Stimulated activated CD8-positive, alpha-beta memory T cell treated with anti-CD3 and anti-CD28 coated beads, Interleukin-7, amount 100 ng/mL, for 48 hours (primary cell): ENCODE data around the gene ARFIP1.

Source experiments
- DNase-seq, 2 donors: peaks; one replicate each; pipeline ENCODE4 v3.0.0-alpha.2; 2020; ENCODE audit warnings: low read depth in 1 of 2; ENCODE audit errors: extremely low read depth in 1 of 2

The ARFIP1 gene

DNA sequence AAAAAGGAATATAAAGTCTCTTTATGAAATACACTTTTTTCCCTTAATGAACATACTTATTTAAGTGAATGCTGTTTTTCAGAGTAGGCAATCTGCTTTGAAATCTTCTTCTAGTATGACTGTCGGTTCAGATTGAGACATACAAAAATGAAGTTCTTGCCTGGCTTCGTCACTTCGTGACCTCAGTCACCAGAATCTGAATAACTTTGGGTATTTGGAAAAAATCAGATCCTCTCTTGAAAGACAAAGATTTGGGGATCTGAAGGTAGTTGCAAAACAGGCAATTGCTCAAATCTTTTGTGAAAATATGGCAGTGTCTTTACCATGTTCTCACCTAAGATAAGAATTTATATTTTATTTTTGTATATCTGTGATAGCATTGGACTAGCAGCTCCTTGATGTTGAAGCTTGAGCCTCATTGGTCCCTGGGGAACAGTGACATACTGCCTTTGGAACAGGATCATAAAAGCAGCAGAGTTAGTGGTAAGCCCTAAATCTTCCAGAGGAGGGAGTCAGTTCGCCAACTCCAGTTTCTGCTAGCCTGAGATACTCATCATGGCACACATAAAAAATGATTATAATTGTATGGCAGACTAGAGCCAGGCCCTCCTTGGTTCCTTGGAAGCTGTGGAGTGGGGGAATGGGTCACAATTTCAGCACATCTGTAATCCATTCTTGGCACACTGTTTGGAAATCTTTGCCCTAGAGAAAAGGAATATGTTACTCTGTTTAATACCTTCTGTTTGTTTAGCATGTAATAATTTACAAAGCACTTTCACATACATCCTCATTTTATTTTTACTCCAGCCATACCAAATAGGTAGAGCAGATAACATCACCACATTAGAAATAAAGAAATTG, 5.0 kb downstream of the ARFIP1 start:
- no peak for DNase-seq

- DNase-seq = no peak
Measured at GRCh38 chr4:152785639-152786615, 6.2 kb downstream of the ARFIP1 start.

DNA sequence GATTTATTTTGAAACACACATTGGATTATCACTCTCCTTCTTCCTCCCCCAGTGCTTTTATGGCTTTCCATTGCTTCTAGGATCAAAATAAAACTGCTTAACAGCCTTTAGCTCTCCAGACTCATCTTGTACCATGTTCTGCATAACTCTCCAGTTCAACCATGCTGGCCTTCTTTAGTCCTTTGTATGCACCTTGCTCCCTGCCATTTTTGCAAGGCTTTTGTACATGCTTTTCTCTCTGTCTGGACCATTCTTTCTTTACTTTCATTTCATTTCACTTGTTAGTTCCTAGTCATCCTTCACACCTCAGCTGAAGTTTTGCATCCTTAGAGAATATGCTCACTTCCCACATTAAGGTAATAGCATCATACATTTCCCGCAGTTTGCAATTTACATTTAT, 6.9 kb downstream of the ARFIP1 start:
- DNase-seq = no peak

GRCh38 chr4:152795891-152796290, 16.1 kb downstream of the ARFIP1 start:
- DNase-seq = no peak

DNA sequence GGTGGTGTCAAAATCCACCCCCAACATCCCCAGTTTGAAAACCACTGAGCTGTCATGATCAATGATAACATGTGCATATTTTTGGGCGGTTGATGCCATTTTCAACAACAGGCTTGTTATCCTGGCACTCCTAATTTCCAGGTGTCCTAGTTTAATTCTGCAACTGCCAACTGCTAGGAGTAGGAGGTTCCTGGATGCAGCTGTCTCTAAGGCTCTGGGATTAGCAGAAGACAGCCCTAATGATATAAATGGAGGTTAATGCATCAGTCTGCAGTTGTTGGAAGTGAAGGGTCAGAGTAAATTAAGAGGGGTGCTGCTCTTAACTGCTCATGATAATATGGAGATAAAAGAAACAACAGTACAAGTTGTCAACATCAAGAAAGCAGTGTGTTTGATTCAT, 23.8 kb downstream of the ARFIP1 start:
- no peak for DNase-seq

GRCh38 chr4:152805071-152805650, 25.4 kb downstream of the ARFIP1 start:
- no peak for DNase-seq

GRCh38 chr4:152805818-152806217, 26.1 kb downstream of the ARFIP1 start:
- DNase-seq = no peak

DNA sequence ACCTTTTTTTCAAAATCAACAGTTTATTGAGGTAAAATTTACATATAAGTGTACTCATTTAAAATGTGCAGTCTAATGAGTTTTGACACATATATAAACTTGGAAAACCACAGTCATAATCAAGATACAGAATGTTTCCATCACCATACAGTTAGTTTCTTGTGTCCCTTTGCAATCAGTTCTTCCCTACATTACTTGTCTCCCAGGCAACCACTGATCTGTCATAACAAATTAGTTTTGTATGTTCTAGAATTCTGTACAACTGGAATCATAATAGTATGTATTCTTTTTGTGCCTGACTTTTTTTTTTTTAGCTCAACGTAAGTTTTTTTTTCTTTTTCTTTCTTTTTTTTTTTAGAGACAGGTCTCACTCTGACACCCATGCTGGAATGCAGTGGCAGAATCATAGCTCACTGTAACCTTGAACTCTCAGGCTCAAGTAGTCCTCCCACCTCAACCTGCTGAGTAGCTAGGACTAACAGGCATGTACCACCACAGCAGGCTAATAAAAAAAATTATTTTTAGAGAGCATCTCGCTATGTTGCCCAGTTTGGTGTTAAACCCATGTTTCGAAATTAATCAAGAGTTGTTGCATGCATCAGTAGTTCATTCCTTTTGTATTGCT, 26.9 kb downstream of the ARFIP1 start:
- no peak for DNase-seq

GRCh38 chr4:152807294-152807829, 27.6 kb downstream of the ARFIP1 start:
- no peak for DNase-seq

DNA sequence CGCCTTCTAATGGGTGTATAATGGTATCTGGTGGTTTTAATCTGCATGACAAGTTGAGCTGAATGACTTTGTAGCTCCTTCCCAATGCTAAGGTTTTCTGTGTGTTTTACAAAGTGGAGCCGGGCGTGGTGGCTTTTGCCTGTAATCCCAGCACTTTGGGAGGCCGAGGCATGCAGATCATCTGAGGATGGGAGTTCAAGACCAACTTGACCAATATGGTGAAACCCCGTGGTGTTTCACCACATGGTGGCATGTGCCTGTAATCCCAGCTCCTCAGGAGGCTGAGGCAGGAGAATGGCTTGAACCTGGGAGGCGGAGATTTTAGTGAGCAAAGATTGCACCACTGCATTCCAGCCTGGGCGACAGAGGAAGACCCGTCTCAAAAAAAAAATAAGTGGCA, 28.9 kb downstream of the ARFIP1 start:
- DNase-seq = no peak

DNA sequence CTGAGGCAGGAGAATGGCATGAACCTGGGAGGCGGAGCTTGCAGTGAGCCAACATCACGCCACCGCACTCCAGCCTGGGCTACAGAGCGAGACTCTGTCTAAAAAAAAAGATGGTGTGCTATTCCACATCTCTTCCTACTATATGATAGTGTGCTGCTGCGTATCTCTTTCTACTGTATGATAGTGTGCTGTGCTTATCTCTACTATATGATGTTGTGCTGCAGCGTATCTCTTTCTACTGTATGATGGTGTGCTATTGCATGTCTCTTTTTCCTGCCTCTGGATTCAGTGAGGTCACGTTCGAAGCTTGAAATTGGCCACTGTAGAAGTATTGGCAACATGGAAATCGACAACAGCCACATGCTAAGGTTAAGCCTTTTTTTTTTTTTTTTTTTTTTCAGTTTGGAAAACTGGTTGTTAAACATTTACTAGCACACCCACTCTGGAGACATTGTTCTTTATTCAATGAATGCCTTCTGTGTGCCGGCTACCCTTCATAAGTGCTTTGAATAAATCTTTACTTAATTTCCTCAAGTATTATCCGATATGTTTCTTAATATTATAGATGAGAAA, 31.0 kb downstream of the ARFIP1 start:
- no peak for DNase-seq

DNA sequence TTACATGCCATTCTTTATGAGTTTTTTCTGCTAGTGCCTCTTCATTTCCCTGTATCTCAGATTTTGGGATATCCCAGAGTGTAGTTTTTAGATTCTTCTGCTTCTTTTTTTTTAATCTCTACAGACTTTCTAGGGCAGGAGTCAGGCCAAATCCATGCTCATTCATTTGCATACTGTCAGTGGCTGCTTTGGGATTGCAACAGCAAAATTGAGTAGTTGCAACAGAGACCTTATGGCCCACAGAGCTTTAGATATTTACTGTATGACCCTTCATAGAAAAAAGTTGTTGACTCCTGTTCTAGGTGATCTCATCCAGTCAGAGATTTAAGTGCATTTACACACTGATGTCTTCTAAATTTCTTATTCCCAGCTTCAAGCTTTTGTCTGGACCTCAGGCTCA, 35.3 kb downstream of the ARFIP1 start:
- no peak for DNase-seq

DNA sequence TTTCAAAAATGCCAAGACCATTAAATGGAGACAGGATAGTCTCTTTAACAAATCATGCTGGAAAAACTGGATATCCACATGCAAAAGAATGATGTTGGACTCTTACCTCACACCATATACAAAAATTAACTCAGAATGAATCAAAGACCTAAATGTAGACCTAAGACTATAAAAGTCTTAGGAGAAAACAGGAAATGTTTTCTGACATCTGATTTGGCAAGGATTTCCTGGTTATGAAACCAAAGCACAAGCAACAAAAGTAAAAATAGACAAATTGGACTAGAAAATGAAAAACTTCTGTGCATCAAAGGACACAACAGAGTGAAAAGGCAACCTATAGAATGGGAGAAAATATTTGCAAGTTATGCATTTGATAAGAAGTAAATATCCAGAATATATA, 37.6 kb downstream of the ARFIP1 start:
- DNase-seq = no peak

DNA sequence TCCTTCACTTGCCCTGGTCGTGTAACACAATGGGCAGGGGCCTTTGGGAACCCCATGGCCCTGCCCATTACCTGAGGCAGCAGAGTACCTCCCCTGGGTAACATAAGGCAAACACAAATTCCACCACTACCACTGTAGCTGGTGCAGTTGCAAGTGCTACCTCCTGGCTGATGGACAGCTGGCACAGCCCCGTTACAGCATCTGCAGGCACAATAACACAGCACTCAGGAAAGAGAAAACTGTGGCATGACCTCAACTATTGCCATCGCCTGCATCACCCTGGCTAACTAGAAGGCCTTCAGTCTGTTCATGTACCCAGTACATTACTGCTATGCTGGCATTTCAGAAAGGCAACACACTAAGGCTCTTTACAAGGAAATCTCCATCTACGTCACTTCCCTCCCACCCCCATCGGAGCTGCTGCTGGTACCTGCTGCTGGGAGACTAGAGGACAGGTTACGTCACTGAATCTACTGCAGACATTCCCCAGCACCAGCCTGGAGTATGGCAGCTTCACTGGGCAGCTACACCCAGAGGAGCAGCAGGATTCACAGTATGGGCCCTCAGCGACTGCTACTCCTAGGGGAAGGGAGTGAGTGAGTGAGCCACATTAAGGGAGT, 39.4 kb downstream of the ARFIP1 start:
- DNase-seq = no peak

GRCh38 chr4:152820073-152820472, 40.3 kb downstream of the ARFIP1 start:
- DNase-seq = no peak

- no peak for DNase-seq
Measured at GRCh38 chr4:152822323-152822722, 42.6 kb downstream of the ARFIP1 start.

GRCh38 chr4:152824561-152824960, 44.8 kb downstream of the ARFIP1 start:
- DNase-seq = no peak

GRCh38 chr4:152825336-152825735, 45.6 kb downstream of the ARFIP1 start:
- no peak for DNase-seq

- no peak for DNase-seq
Measured at GRCh38 chr4:152828122-152828521, 48.4 kb downstream of the ARFIP1 start.

DNA sequence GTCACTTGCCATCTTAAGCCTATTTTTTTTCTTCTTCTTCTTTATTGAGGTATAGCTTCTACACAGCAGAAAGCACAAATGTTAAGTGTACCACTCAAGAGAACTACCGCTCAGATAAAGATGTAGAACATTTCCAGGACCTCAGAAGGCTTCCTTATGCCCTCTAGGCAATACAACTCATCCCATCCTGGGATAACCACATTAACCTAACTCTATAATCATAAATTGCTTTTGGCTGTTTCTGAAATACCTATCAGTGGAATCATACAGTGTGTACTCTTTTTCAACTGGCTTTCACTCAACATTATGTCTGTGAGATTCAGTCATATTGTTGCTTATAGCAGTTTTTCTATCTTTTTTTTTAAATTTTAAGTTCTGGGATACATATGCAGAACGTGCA, 51.7 kb downstream of the ARFIP1 start:
- no peak for DNase-seq
